ENCODE data around the gene GZMH.

The GZMH gene

DNA sequence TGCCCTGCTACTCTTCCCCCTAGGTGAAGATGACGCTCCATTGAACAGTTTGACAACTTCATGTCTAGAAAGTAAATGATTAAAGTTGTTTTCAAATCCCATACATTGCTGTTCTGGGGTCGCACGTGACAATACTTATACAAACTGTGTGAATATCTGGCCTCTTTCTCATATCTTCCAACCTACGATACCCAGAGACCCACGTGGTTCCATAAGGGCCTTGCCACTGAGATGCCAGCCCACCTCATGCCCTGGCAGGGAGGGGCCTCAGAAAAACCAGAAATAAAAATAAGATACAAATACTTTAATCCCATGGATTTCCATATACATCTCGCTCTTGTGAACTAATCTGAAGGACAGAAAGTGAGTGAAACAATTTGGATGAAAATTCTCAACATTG, 20.0 kb upstream of the GZMH start:
- TF ChIP-seq, protein P1, sequence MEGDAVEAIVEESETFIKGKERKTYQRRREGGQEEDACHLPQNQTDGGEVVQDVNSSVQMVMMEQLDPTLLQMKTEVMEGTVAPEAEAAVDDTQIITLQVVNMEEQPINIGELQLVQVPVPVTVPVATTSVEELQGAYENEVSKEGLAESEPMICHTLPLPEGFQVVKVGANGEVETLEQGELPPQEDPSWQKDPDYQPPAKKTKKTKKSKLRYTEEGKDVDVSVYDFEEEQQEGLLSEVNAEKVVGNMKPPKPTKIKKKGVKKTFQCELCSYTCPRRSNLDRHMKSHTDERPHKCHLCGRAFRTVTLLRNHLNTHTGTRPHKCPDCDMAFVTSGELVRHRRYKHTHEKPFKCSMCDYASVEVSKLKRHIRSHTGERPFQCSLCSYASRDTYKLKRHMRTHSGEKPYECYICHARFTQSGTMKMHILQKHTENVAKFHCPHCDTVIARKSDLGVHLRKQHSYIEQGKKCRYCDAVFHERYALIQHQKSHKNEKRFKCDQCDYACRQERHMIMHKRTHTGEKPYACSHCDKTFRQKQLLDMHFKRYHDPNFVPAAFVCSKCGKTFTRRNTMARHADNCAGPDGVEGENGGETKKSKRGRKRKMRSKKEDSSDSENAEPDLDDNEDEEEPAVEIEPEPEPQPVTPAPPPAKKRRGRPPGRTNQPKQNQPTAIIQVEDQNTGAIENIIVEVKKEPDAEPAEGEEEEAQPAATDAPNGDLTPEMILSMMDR (IDR thresholded peaks at IDR 0.05), result no peak
- Histone ChIP-seq H3K36me3 (no peaks in the 10 kb centered on the region), H3K4me3 (no peak overlapping the region), H3K27me3 (no peaks in the 10 kb centered on the region), H3K4me1 (peaks cover 0 to 7% (median 0%) of the 10 kb centered on the region in 4 donors), H3K9me3 (no peaks in the 10 kb centered on the region), H3K27ac (no peak overlapping the region)
- intact Hi-C loops (cut with DNase I; ENCODE audit: low total_unique reads), result no loop called here
- no peak for DNase-seq

DNA sequence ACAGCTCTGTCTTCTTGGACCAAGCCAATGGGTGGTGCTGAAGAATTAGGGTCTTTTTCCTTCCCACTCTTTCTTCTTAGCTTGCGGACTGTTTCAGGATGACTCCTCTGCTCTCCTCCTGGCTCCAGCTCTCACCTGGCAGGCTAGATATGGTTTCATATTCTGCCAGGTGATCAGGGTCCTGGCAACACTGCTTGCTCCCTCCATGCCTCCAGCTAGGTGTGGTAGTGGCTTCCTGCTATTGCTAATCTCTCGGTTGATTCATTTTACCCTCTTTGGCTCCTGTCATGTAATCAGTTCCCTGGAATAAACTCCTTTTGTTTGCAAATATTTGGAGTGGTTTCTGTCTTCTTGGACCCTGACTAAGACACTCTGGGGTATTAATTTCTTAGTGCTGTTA, 4.3 kb upstream of the GZMH start:
- H3K27me3 ChIP-seq, result no peaks in the 10 kb centered on the region
- H3K36me3 ChIP-seq, result no peaks in the 10 kb centered on the region
- H3K27ac ChIP-seq, result no peak overlapping the region
- no peaks in the 10 kb centered on the region for H3K9me3 ChIP-seq
- TF ChIP-seq, protein P1 (IDR thresholded peaks at IDR 0.05), result no peak
- no peak for DNase-seq
- H3K4me3 ChIP-seq, result no peak overlapping the region
- H3K4me1 ChIP-seq, result no peaks in the 10 kb centered on the region
- intact Hi-C loops (cut with DNase I; ENCODE audit: low total_unique reads), result no loop called here

DNA sequence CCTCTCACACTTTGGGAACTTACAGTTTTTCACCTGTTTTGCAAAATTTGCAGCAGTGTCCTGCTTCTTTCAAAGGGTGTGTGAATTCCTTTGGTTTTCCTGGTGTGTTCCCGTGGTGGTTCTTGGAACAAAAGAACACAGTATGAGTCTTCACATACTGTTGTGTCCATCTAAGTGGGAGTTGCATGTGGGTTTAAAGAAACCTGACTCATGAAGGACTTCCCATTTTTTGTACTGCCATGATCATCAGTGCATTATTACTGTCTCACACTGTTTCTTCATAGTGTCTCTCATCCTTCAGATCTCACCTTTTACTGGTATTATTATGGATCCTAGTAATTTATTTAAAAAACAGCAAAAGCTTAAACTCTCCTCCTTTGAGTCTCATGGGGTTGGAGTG, 3.8 kb upstream of the GZMH start:
- no peaks in the 10 kb centered on the region for H3K9me3 ChIP-seq
- no peaks in the 10 kb centered on the region for H3K27me3 ChIP-seq
- H3K36me3 ChIP-seq, result no peaks in the 10 kb centered on the region
- no peak for DNase-seq
- no peak overlapping the region for H3K4me3 ChIP-seq
- no peak overlapping the region for H3K27ac ChIP-seq
- no peaks in the 10 kb centered on the region for H3K4me1 ChIP-seq
- TF ChIP-seq, protein P1 (IDR thresholded peaks at IDR 0.05), result no peak
- intact Hi-C loops (cut with DNase I; ENCODE audit: low total_unique reads), result no loop called here

DNA sequence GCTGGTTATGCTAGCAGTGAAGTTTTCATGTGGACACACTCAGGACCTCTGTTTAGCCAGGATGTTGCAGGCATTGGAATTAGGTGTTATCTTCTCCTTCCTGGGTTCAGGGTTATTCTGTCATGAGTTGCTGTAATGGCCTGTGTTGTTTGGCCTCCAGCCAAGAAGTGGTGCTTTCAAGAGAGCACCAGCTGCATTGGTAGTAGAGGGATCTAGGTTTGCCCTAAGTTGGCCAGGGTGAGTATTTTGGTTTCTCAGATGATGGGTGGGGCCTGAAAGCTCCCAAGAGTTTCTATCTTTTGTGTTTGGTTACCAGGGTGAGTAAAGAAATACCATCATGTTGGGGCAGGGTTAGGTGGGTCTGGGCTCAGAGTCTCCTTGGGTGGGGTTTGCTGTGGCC, 2.7 kb upstream of the GZMH start:
- TF ChIP-seq, protein P1 (IDR thresholded peaks at IDR 0.05), result no peak
- DNase-seq, result no peak

DNA sequence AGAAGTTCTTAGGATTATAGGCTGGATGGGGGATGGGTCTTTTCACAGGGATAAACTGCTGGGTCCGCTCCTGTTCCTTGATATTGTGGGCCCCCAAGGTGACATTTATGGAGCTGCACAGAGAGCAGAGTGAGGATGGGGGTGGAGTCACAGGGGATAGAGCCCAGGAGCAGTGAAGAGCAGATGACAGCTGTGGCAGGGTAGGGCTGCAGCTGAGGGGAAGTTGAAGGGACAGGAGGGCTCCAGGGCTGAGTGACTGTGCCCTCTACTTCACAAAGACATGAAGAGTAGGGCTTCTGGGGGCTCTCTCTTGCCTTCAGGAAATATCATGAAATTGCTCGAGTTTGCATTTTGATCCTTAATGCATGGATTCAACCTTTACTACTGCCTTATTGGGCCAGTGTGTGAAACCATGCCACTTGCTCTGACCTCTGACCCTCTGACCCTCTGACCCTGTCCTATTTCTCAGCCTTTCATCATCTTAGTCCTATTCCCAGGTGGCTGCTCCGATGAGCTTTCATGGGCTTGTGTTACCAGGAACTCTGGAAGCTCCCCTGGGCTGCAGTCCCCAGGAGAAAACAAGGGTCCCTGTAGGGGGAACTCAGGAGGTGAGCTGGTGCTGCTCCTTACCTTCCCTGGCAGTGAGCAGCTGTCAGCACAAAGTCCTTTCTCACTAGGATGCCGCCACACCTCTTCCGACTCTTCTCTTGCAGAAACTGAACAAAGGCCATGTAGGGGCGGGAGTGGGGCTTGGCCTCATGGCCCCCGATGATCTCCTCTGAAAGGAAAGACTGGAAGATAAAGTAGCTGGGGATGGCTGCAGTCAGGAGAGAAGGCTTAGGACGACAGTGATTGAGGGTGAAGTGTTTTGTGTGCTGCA, 1.6 kb downstream of the GZMH start:
- intact Hi-C loops (cut with DNase I; ENCODE audit: low total_unique reads), result no loop called here
- TF ChIP-seq, protein P1 (IDR thresholded peaks at IDR 0.05), result no peak
- no peak overlapping the region for H3K4me3 ChIP-seq
- H3K36me3 ChIP-seq, result no peaks in the 10 kb centered on the region
- H3K4me1 ChIP-seq, result no peaks in the 10 kb centered on the region
- no peaks in the 10 kb centered on the region for H3K27me3 ChIP-seq
- no peaks in the 10 kb centered on the region for H3K9me3 ChIP-seq
- no peak overlapping the region for H3K27ac ChIP-seq
- no peak for DNase-seq

More for the DNA sequence above, 2.7 kb upstream of the GZMH start:
- Histone ChIP-seq H3K27me3 (no peaks in the 10 kb centered on the region), H3K4me1 (no peaks in the 10 kb centered on the region), H3K27ac (no peak overlapping the region), H3K36me3 (no peaks in the 10 kb centered on the region), H3K4me3 (no peak overlapping the region), H3K9me3 (no peaks in the 10 kb centered on the region)
- intact Hi-C loops (cut with DNase I; ENCODE audit: low total_unique reads), result no loop called here

Data from tibial artery (tissue), 4 donors.